HG02884 (cell line): ENCODE measurements around the gene TMEM50A.
"Not testable (repeated sequence)": the region's sequence is repeated elsewhere in the genome, so short reads cannot be mapped to it uniquely, and the experiment has no call there.

ENCODE experiments used
- ATAC-seq: cut with Tn5 transposase; IDR thresholded peaks from one replicate; pipeline ENCODE4 v1.9.1; 2021; ENCODE audit warnings: mild to moderate bottlenecking, moderate library complexity; ENCODE audit not compliant: unreplicated experiment

TMEM50A gene

DNA sequence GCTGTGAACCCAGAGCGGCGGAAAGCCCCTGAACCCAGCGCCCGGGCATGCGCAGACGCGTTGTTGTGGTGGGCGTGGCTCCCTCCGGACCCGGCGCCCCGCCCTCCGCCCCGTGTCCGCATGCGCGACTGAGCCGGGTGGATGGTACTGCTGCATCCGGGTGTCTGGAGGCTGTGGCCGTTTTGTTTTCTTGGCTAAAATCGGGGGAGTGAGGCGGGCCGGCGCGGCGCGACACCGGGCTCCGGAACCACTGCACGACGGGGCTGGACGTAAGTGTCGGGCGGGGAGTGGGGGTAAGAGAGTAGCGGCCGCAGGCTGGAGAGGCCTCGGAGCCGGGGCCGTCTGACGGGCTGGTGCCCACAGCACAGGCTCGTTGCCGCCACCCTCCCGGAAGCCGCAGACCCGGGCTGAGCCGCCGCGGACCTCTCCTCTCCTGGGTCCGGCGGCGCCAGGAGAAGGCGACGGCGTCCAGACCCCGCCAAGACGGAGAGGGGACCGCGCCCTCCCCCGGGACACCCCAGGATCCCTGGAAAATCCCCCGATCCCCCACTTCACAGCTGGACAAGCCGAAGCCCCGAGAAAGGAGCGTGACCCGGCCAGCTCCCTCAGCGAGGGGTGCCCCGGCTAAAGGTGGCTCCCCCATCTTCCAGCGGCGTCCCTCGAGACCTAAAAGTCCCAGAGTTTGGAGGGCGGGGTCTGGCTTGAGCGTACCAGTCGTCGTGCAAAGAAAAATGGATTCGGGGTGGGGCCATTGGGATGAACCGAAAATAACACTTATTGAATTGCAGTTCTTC lies at the start of gene TMEM50A:
Gene TMEM50A, plus strand, starts transcription at position 147 of the 794 bp plus-strand sequence. CDS start 2,153 bp downstream, outside the sequence.
- peak; percentile 54 for ATAC-seq

- ATAC-seq, result not testable (repeated sequence)
Measured at GRCh38 chr1:25288573-25289101, 49.5 kb upstream of the TMEM50A start.

DNA sequence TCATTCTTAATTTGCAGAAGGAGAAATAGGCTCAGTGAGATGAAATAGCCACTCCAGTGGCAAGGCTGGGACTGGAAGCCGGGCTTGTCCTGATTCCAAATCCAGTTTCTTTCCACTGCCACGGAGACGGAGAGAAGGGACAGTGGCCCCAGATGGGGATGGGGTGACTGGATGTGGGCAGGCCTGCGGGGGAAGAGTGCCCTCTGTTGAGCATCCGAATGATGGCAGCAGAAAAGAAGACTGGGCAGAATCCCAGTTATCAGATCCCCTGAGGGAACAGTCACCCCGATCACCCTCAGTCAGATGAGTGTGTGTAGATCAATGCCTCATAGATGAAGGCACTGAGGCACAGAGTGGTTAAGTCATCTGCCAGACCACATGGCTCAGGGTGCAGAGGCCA lies 48.1 kb upstream of the TMEM50A start:
- ATAC-seq, result not testable (repeated sequence)

GRCh38 chr1:25293426-25293825 lies 44.7 kb upstream of the TMEM50A start:
- ATAC-seq, result not testable (repeated sequence)

GRCh38 chr1:25294889-25295826 lies 43.0 kb upstream of the TMEM50A start:
- ATAC-seq, result not testable (repeated sequence)

DNA sequence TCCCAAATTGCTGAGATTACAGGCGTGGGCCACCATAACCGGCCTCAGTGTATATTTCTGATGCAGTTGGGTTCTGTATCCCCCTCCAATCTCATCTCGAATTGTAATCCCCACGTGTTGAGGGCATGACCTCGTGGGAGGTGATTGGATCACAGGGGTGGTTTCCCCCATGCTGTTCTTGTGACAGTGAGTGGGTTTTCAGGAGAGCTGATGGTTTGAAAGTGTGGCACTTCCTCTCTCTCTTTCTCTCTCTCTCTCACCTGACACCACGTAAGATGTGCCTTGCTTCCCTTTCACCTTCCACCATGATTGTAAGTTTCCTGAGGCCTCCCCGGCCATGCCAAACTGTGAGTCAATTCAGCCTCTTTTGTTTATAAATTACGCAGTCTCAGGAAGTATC lies 41.6 kb upstream of the TMEM50A start:
- ATAC-seq, result not testable (repeated sequence)

DNA sequence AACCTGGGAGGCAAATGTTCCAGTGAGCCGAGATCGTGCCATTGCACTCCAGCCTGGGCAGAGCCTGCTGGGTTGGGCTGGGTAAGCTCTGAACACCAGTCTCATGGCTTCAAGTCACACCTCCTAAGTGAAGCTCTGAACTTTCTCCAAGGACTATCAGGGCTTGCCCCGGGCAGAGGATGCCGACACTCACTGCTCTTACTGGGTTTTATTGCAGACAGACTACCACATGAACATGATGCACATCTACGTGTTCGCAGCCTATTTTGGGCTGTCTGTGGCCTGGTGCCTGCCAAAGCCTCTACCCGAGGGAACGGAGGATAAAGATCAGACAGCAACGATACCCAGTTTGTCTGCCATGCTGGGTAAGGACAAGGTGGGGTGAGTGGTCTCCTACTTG lies 37.4 kb upstream of the TMEM50A start:
- not testable (repeated sequence) for ATAC-seq

DNA sequence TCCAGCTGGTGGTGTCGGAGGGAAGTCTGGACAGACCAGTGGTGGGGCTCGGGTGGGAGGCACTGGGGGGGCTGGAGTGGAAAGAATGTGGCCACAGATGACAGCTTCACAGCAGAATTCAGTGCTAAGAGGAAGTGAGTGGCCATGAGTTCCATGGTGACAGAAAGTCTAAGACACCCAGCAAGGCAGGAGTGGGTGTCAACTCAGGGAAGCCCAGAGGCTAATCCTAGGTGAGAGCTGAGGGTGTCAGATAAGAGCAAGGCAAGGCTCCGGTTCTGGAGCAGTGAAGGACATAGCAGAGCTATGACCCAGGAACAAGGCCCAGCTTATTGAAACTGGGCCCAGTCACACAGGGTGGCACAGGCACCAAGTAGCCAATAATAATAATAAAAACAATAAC lies 35.8 kb upstream of the TMEM50A start:
- ATAC-seq, result not testable (repeated sequence)

DNA sequence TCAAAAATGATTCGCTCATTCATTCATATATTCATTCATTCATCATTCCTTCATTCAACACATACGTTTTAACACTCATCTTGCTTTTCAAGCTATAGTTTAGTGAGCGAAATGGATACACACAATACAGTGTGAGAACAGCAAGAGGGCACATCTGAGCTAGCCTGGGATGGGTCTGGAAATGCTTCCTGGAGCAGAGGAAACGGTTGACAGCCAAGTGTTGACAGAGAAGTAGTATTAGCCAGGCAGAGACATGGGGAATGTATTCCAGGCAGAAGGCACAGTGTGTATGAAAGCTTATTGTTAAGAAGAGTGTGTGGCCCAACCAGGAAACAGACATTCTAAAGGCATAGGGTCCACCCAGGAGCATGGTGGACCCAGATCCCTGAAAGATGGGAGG lies 33.2 kb upstream of the TMEM50A start:
- not testable (repeated sequence) for ATAC-seq

DNA sequence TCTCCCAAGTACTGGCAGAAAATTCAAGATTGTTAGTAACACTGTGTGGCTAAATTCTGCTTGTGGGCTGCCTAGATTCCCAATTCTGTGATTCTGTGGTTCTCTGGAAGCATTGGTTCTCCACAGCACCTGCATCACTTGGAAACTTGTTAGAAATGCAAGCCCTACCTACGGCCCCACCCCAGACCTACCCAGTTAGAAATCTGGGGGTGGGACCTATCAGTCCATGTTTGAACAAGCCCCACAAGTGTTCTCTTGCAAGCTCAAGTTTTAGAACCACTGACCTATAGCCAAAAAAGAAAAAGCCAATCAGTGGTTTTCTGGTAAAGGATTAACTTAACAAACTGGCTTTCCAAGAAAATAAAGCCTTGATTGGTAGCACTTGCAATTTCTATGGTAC lies 30.0 kb upstream of the TMEM50A start:
- ATAC-seq, result not testable (repeated sequence)

DNA sequence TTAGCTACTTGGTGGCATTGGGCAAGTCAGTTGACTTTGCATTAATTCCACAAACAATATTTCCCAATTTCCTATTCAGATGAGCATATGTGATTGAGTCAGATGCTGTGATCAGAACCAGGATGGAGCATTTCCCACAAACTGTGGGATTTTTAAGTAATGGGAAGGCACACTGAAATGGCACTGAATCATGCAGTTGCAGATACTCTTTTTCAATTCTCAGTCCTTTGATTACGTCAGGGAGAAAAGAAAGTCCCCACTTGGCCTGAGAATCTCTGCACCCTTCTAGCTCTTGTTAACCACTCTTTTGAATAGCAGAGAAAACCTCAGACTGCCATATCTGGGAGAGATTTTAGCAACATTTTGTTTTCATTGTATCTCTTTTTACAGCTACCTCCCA lies 29.0 kb upstream of the TMEM50A start:
- not testable (repeated sequence) for ATAC-seq

DNA sequence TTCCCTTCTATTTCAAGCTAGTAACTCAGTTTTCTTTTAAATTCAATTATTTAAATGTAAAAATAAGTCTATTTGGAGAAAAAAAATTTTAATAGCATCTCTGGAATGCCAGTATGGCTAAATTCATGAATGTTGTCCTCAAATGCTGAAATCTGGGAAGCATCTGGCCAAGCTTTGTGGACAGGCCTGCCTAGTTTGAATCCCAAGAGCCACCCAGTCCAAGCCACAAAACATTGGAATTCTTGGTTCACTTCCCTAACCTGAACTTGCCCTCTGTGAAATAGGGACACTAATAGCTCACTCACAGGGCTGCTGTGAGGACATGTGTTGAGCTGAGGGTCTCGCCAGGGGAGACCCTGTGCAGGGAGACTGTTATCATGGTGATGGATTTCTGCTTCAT lies 28.6 kb upstream of the TMEM50A start:
- not testable (repeated sequence) for ATAC-seq

DNA sequence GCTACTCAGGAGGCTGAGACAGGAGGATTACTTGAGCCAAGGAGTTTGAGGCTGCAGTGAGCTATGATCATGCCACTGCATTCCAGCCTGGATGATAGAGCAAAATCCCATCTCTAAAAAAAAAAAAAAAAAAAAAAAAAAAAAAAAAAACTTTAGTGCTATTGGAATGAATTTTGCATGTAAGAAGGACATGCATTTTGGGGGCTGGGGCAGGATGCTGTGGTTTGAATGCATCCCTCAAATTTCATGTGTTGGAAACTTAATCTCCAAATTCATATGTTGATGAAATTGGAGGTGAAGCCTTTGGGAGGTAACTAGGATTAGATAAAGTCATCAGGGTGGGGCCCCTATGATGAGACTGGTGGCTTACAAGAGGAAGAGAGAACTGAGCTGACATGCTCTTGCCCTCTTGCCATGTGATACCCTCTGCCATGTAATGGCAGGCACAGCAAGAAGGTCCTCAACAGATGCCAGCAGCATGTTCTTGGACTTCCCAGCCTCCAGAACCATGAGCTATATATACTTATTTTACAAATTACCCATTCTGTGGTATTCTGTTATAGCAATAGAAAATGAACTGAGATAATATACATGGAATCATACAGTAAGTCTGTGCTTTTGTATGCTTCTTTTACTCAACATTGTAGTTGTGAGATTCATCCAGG lies 25.2 kb upstream of the TMEM50A start:
- ATAC-seq, result not testable (repeated sequence)

DNA sequence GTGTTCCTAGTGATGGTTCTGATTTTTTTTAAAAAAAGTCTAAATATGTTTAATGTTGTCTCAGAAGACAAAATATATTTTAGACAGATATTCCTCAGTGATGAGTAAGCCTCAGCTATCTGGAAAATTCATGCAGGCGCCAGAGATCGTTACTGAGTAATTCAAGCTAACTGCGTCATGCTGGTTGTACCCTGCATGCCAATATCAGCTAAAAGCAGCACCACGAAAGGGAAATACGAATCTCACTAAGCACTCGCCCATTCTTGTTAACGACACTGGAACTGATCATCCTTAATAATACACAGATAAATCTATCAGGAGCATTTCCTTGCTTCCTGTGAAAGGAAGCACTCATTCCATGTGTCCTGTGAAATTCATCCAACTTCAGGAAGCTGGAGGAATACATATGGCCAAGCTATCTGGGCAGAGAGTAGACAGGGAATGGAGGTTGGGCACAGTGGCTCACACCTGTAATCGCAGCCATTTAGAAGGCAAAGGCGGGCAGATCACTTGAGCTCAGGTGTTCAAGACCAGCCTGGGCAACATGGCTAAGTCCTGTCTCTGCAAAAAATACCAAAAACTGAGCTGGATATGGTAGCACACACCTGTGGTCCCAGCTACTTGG lies 17.7 kb upstream of the TMEM50A start:
- not testable (repeated sequence) for ATAC-seq

- ATAC-seq, result not testable (repeated sequence)
Measured at GRCh38 chr1:25322127-25322526, 16.0 kb upstream of the TMEM50A start.

DNA sequence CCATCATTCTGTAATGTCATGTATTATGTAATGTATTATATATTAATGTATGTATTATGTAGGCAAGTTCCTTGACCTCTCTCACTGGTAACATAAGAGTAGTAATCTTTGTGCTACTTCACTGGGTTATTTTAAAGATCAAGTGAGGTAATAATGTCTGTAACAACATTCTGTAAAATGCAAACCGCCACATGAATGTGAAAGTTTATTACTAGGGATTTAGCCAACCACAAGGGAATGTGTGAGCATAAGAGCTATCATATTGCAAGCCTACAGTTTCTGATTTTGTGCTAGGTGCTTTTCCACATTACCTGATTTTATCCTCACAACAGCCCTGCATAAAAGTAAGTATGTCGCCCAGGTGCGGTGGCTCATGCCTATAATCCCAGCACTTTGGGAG lies 13.7 kb upstream of the TMEM50A start:
- not testable (repeated sequence) for ATAC-seq

DNA sequence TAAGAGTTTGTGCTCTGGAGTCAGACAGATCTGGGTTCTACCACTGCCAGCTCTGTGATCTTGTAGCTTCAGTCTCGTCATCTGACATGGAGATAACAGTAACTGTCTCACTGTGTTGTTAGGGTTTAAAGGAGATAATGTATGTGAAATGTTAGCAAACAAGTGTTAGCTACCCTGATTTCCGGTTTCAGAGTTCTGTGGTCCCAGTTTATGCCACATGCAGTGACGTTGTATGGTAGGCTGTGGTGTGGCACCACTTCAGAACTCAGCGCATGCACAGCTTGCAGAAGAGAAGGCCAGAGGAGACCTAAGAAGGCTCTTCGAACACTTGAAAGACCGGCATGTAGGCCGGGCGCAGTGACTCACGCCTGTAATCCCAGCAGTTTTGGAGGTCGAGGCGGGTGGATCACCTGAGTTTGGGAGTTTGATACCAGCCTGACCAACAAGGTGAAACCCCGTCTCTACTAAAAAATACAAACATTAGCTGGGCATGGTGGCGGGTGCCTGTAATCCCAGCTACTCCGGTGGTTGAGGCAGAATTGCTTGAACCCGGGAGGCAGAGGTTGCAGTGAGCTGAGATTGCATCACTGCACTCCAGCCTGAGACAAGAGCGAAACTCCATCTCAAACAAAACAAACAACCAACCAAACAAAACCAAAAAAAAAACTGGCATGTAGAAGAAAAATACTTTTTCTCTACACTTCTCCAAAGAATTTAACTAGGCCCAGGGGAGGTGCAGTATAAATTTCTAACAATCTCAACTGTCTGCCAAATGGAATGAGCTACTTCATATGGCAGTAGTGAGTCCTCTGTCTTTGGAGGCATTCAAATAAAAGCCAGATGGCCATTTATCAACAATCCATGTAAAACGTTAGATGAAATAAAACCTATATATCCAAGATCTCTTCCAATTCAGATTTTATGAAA lies 10.0 kb upstream of the TMEM50A start:
- not testable (repeated sequence) for ATAC-seq

DNA sequence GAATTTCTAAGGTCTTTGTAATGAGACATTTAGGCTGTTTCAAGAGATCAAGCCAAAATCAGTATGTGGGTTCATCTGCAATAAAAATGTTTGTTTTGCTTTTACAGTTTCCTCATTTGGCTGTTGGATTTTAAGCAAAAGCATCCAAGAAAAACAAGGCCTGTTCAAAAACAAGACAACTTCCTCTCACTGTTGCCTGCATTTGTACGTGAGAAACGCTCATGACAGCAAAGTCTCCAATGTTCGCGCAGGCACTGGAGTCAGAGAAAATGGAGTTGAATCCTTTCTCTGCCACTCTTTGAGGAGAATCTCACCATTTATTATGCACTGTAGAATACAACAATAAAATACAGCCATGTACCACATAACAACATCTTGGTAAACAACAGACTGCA lies 9.3 kb upstream of the TMEM50A start:
- ATAC-seq, result not testable (repeated sequence)

DNA sequence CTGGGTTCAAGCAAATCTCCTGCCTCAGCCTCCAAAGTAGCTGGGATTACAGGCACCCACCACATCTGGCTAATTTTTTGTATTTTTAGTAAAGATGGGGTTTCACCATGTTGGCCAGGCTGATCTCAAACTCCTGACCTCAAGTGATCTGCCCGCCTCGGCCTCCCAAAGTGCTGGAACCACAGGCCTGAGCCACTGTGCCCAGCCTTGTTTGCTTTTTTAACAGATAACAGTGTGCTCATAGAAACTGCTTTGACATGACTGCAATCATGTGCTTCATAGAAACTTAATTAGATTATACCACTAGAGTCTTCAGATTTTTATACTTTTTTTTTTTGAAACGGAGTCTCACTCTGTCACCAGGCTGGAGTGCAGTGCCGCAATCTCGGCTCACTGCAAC lies 8.8 kb upstream of the TMEM50A start:
- ATAC-seq, result not testable (repeated sequence)
